ENCODE measurements around the gene C1orf74.

The C1orf74 gene

GRCh38 chr1:209784265-209785169 lies at the start of gene C1orf74:
C1orf74 (minus strand) TSS chr1:209784559; CDS start chr1:209783634, 925 bp downstream.
- Mint-ChIP-seq H3K27me3 (no peaks in the 10 kb centered on the region), H3K4me1 (ENCODE audit: low read depth) (peaks cover 43% of the 10 kb centered on the region), H3K36me3 (peaks cover 5% of the 10 kb centered on the region), H3K4me3 (peak within 1 kb of the TSS; percentile 88), H3K27ac (peak within 1 kb of the TSS; percentile 99), H3K9me3 (ENCODE audit: low read depth) (no peaks in the 10 kb centered on the region)

GRCh38 chr1:209831615-209832014 lies 47.3 kb upstream of the C1orf74 start:
- H3K27ac Mint-ChIP-seq: no peak overlapping the region
- H3K9me3 Mint-ChIP-seq (ENCODE audit: low read depth): no peaks in the 10 kb centered on the region
- H3K27me3 Mint-ChIP-seq: no peaks in the 10 kb centered on the region
- H3K36me3 Mint-ChIP-seq: peaks cover 26% of the 10 kb centered on the region
- H3K4me3 Mint-ChIP-seq: peak overlapping the region; percentile 2
- peaks cover 65% of the 10 kb centered on the region for H3K4me1 Mint-ChIP-seq (ENCODE audit: low read depth)

DNA sequence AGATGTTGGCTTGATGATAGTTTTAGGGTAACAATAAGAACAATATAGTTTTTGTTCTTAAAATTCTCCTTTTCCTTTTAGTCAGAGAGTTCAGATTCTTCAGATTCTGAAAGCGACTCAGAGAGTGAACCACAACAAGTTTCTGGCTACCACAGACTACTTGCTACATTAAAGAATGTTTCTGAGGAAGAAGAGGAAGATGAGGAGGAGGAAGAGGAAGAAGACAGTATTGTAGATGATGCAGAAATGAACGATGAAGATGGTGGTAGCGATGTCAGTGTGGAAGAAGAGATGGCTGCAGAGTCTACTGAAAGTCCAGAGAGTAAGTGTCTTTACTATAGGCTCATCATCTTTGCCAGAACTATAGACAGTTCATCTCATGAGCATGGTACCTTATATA lies 46.4 kb upstream of the C1orf74 start:
- H3K36me3 Mint-ChIP-seq: peaks cover 26% of the 10 kb centered on the region

GRCh38 chr1:209829716-209830115 lies 45.4 kb upstream of the C1orf74 start:
- H3K4me1 Mint-ChIP-seq (ENCODE audit: low read depth): peaks cover 47% of the 10 kb centered on the region
- H3K9me3 Mint-ChIP-seq (ENCODE audit: low read depth): no peaks in the 10 kb centered on the region
- H3K4me3 Mint-ChIP-seq: peak overlapping the region; percentile 95
- H3K27ac Mint-ChIP-seq: peak overlapping the region; percentile 89
- no peaks in the 10 kb centered on the region for H3K27me3 Mint-ChIP-seq
- H3K36me3 Mint-ChIP-seq: peaks cover 22% of the 10 kb centered on the region

More for the DNA sequence above, 46.4 kb upstream of the C1orf74 start:
- Mint-ChIP-seq H3K4me3 (peak overlapping the region; percentile 3), H3K27ac (peak overlapping the region; percentile 22), H3K4me1 (ENCODE audit: low read depth) (peaks cover 57% of the 10 kb centered on the region), H3K27me3 (no peaks in the 10 kb centered on the region), H3K9me3 (ENCODE audit: low read depth) (no peaks in the 10 kb centered on the region)

DNA sequence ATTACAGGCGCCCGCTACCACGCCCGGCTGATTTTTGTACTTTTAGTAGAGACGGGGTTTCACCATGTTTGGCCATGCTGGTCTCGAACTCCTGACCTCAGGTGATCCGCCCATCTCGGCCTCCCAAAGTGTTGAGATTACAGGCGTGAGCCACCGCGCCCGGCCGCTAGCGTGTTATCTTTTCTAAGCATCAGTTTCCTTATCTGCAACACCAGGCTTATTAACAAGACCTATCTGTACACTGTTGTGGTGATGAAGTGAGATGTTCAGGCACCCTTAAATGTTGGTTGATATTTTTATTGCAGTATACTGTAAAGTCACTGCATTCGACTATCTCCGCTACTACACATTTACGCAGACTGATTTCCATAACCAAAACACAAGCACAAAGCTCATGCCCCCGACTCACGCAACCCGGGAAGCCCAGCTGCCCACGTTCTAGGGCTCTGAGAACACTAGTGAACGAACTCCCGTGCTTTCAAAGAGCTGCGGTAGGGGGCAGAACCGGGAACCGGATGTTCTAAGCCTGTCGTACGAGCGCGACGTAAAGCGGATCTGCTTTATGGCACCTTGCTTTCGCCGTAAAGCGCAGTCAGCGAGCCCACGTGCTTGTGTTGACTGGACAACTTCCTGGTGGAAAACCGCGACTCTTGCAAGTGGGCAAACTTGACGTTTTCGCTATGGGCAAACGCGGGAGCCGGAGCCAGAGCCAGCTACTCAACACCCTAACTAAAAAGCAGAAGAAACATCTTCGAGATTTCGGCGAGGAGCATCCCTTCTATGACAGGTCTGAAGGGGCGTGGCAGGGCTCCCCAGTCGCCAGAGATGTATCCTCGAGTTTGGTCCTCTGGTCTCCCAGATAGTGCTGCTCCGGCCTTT lies 43.3 kb upstream of the C1orf74 start, which contains the start of gene UTP25:
Gene UTP25 (plus strand): TSS at position 589 of the 879 bp plus-strand sequence. CDS start 92 bp downstream, at position 681.
- Mint-ChIP-seq H3K36me3 (peaks cover 14% of the 10 kb centered on the region), H3K4me1 (ENCODE audit: low read depth) (peaks cover 46% of the 10 kb centered on the region), H3K27me3 (peaks cover 4% of the 10 kb centered on the region), H3K4me3 (peak within 1 kb of the TSS; percentile 95), H3K9me3 (ENCODE audit: low read depth) (no peaks in the 10 kb centered on the region), H3K27ac (peak within 1 kb of the TSS; percentile 95)

DNA sequence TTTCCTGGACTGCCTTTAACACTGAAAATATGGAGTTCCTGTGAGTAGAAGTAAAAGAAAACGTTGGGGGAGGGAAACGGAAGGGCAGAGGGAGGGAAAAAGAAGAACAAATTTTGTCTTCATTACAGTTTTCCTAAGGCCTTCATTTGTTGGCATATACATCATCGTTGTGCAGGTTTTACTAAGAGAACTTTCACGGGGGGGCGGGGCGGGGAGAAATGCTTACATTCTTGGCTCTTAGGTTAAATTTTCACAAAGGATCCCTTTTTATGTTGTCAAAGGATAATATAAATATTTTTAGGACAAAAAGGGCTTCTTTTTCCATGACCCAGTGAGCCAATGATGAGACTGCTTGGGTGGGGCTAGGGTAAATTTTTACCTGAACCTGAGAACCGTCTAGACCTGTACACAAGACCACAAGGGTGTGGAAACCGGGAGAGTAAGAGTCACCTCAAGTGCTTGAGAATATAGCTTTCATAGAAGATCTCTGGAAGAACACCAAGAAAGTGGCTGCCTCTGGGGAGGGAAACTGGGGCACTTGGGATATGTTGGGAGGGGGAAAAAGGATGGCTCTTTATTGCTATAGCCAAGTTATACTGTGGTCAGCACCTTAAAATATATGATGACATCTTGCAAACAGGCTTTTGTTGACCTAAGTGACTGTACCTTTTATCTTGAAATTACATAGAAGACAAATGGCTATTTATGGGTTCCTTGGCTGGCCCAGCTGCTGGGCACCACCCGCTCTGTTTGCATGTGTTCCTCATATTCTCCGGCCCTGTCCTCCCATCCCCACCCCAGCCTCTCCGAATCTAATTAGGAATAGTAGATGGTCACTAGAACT lies 41.5 kb upstream of the C1orf74 start:
- Mint-ChIP-seq H3K4me3 (no peak overlapping the region), H3K27me3 (peaks cover 13% of the 10 kb centered on the region), H3K36me3 (peaks cover 5% of the 10 kb centered on the region), H3K4me1 (ENCODE audit: low read depth) (peaks cover 33% of the 10 kb centered on the region), H3K27ac (peak overlapping the region; percentile 6), H3K9me3 (ENCODE audit: low read depth) (no peaks in the 10 kb centered on the region)

DNA sequence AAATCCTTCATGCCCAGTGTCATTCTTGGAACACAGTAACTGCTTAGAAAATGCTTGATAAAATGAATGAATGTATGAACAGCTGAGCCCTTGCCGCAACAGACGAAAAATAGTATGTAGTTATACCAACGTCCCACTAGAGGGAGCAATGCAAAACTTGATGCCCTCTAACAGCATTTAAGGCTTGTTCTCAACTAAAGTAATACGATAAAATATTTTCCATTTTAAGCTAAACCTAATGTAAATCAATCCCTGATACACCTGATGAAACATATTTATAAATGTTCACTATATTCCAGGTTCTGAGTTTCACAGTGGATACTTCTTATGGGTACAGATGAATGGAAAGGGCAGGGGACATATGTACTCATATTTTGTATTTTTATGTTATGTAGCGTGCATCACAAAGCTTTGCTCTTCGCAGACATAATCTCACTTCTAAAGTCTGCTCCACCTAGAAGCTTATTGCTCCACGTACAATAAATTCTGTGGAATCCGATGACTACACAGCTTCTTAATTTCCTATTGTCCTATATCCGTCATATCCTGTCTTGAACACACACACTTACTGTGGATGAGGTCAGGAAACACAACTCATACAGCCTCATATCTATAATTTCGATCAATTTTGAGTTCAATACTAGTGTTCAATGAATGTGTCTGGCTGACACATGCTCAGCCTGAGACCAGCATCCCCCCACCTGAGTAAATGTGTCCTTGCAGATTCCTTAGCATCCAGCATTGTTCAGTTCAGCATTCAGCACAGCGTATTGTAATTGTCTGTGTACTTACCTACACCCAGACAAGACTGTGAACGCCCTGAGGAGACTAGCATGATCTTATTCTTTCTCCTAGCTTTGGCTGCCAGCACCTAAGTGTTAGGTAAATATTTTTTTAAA lies 39.0 kb upstream of the C1orf74 start:
- H3K27me3 Mint-ChIP-seq: peaks cover 18% of the 10 kb centered on the region
- no peak overlapping the region for H3K4me3 Mint-ChIP-seq
- peaks cover 3% of the 10 kb centered on the region for H3K36me3 Mint-ChIP-seq
- peaks cover 16% of the 10 kb centered on the region for H3K4me1 Mint-ChIP-seq (ENCODE audit: low read depth)
- H3K9me3 Mint-ChIP-seq (ENCODE audit: low read depth): no peaks in the 10 kb centered on the region
- no peak overlapping the region for H3K27ac Mint-ChIP-seq

- Mint-ChIP-seq H3K9me3 (ENCODE audit: low read depth) (no peaks in the 10 kb centered on the region), H3K4me1 (ENCODE audit: low read depth) (peaks cover 16% of the 10 kb centered on the region), H3K27me3 (peaks cover 18% of the 10 kb centered on the region), H3K27ac (no peak overlapping the region), H3K36me3 (peaks cover 3% of the 10 kb centered on the region), H3K4me3 (no peak overlapping the region)
Measured at GRCh38 chr1:209822706-209823105, 38.3 kb upstream of the C1orf74 start.

GRCh38 chr1:209820986-209821385 lies 36.6 kb upstream of the C1orf74 start:
- no peak overlapping the region for H3K4me3 Mint-ChIP-seq
- no peaks in the 10 kb centered on the region for H3K9me3 Mint-ChIP-seq (ENCODE audit: low read depth)

DNA sequence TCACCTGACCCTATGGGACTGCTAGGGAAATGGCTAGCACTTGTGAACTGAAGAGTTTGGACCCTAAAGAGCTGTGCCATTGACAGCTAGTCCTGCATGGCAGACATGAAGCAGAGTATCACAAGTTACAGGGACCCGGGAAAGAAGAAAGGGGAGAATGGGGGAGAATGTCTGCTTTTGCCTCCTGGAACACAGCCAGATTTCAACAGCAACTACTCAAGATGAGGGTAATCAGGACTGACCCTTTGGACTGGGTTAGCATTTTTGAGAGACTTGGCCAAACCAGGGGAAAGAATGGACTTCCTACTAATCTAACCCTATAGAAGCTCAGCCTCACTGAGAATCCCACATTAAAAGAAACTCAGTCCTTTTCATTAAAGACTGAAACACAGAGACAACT lies 34.7 kb upstream of the C1orf74 start:
- Mint-ChIP-seq H3K9me3 (ENCODE audit: low read depth) (no peaks in the 10 kb centered on the region), H3K36me3 (peaks cover 3% of the 10 kb centered on the region), H3K27ac (no peak overlapping the region)

More at GRCh38 chr1:209820986-209821385, 36.6 kb upstream of the C1orf74 start:
- Mint-ChIP-seq H3K36me3 (peaks cover 3% of the 10 kb centered on the region), H3K27ac (no peak overlapping the region), H3K27me3 (peaks cover 18% of the 10 kb centered on the region), H3K4me1 (ENCODE audit: low read depth) (peaks cover 11% of the 10 kb centered on the region)

DNA sequence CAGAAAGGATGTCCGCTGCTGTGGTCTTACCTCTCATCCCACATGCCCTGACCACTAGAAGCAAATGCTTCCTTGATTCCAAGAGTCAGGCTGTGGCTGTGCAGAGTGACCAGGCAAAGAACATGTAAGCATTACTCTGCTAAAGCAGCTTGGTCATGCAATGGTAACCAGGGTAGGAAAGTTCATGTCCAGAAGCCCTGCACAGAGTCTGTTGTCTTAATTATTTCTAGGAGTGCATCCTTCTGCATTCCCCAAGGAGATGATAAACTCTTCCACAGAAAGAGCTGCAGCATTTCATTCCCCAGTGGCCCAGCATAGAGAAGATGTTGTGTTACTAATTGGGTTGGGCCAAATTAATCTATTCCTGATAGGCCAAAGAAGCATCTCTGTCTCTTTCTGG lies 33.3 kb upstream of the C1orf74 start:
- peaks cover 15% of the 10 kb centered on the region for H3K27me3 Mint-ChIP-seq

More for the DNA sequence above, 34.7 kb upstream of the C1orf74 start:
- H3K4me3 Mint-ChIP-seq: no peak overlapping the region
- peaks cover 18% of the 10 kb centered on the region for H3K27me3 Mint-ChIP-seq
- peaks cover 19% of the 10 kb centered on the region for H3K4me1 Mint-ChIP-seq (ENCODE audit: low read depth)

DNA sequence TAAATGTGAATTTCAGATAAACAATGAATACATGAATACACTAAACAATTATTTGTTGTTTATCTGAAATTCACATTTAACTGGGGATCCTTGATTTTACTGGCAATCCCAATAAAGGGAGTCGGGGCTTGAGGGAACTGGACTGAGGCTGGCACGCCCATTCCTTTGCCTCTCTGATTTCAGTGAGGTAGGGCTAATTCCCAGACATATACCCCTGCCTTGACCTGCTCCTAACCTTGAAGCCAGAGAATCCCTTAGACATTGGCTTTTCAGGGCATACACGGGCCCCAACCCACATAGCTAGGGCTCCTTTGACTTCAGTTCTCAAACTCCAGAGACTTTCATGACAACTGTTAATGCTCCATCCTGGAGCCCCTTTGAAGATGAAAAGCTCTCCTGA lies 32.6 kb upstream of the C1orf74 start:
- H3K4me1 Mint-ChIP-seq (ENCODE audit: low read depth): peaks cover 10% of the 10 kb centered on the region
- peaks cover 13% of the 10 kb centered on the region for H3K27me3 Mint-ChIP-seq
- H3K36me3 Mint-ChIP-seq: peaks cover 3% of the 10 kb centered on the region
- H3K27ac Mint-ChIP-seq: no peak overlapping the region
- H3K9me3 Mint-ChIP-seq (ENCODE audit: low read depth): no peaks in the 10 kb centered on the region
- H3K4me3 Mint-ChIP-seq: no peak overlapping the region

More for the DNA sequence above, 33.3 kb upstream of the C1orf74 start:
- no peak overlapping the region for H3K4me3 Mint-ChIP-seq
- peaks cover 3% of the 10 kb centered on the region for H3K36me3 Mint-ChIP-seq
- H3K4me1 Mint-ChIP-seq (ENCODE audit: low read depth): peaks cover 11% of the 10 kb centered on the region
- H3K9me3 Mint-ChIP-seq (ENCODE audit: low read depth): no peaks in the 10 kb centered on the region
- H3K27ac Mint-ChIP-seq: no peak overlapping the region

- Mint-ChIP-seq H3K4me3 (no peak overlapping the region), H3K4me1 (ENCODE audit: low read depth) (peaks cover 10% of the 10 kb centered on the region), H3K36me3 (peaks cover 3% of the 10 kb centered on the region), H3K27ac (peak overlapping the region; percentile 50), H3K27me3 (peaks cover 7% of the 10 kb centered on the region), H3K9me3 (ENCODE audit: low read depth) (no peaks in the 10 kb centered on the region)
Measured at GRCh38 chr1:209815931-209816341, 31.6 kb upstream of the C1orf74 start.
